ENCODE results near the gene SEPTIN12. TPM values are rescaled to one million over a fixed set of nuclear protein-coding genes. Genes with fewer than 3 reads are reported as not detected.

SEPTIN12 gene
- total and polyA plus RNA-seq, 2 donors (not counting 3 experiments of a cell fraction or from before 2014, with no cell fraction given), result not detected

DNA sequence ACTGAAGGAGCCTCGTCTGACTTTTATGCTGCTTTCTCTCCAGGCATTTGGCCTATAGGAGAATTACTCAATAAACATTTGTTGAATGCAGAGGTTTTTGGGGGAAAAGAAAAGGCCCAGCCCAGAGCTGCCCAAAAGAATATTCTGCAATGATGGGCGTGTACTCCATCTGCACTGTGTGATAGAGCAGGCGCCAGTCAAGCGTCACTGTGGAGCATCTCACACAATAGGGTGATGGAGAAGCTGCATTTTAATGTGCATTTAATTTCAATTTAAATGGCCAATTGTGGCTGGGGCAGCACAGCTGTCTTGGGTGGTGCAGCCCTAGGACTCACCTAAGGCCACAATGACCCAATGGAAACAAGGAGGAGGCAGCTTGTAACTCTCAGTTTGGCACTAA lies 38.4 kb upstream of the SEPTIN12 start:
- no peak overlapping the region for H3K27ac ChIP-seq (ENCODE audit: insufficient read depth, low read depth, low read length)
- no peak overlapping the region for H3K4me2 ChIP-seq (ENCODE audit: insufficient read depth, low read length)
- no peaks in the 10 kb centered on the region for H4K20me1 ChIP-seq (replicated peaks; ENCODE audit: control insufficient read depth, extremely low read depth, insufficient read depth, low read length)
- FAIRE-seq (no peak), DNase-seq (ENCODE audit: low read depth, low spot score) (no peak)
- H3K79me2 ChIP-seq (ENCODE audit: control insufficient read depth, insufficient read depth, low read length), result no peaks in the 10 kb centered on the region
- no peak overlapping the region for H2AFZ ChIP-seq (ENCODE audit: low read depth, low read length)
- H3K9me3 ChIP-seq (replicated peaks; ENCODE audit: control insufficient read depth, insufficient read depth, low read length), result no peaks in the 10 kb centered on the region
- no TSS peak for BruUV-seq (replicated peaks)
- no peaks in the 10 kb centered on the region for H3K9me1 ChIP-seq (replicated peaks; ENCODE audit: control insufficient read depth, extremely low read depth, insufficient read depth, low read length)
- dilution Hi-C loops (cut with MboI; ENCODE audit: extremely low pct_ligation_motif_present, low sequenced_read_pairs) (no loop called here), intact Hi-C loops (cut with micrococcal nuclease) (no loop called here)
- no peaks in the 10 kb centered on the region for H3K4me1 ChIP-seq (ENCODE audit: control insufficient read depth, extremely low read depth, insufficient read depth, low read length)
- POLR2A ChIA-PET, result no interaction called here
- H3K27me3 ChIP-seq (ENCODE audit: control insufficient read depth in 2 of 2, insufficient read depth in 2 of 2, low read length in 2 of 2), result no peaks in the 10 kb centered on the region
- H3K36me3 ChIP-seq (ENCODE audit: control insufficient read depth in 2 of 2, extremely low read depth in 1 of 2, insufficient read depth in 2 of 2, low read length in 2 of 2), result peaks cover 31 to 60% of the 10 kb centered on the region in 2 experiments
- TF ChIP-seq JUN (IDR thresholded peaks at IDR 0.05; ENCODE audit: borderline replicate concordance, insufficient read depth, insufficient read length, low read depth) (no peak), MAX (IDR thresholded peaks at IDR 0.05; ENCODE audit: insufficient read depth, insufficient read length) (no peak), GATA2 (IDR thresholded peaks at IDR 0.05; ENCODE audit: insufficient read depth, insufficient read length, low read depth, low read length) (no peak), POLR2AphosphoS5 (IDR thresholded peaks at IDR 0.05; ENCODE audit: insufficient read depth, low read depth, low read length) (no peak), CTCF (IDR thresholded peaks at IDR 0.05; ENCODE audit: extremely low read depth in 1 of 2, insufficient read depth in 1 of 2, low read depth in 1 of 2, low read length in 2 of 2) (no peak), EZH2 (IDR thresholded peaks at IDR 0.05; ENCODE audit: borderline replicate concordance, low read depth, low read length, severe bottlenecking) (no peak), FOS (IDR thresholded peaks at IDR 0.05; ENCODE audit: borderline replicate concordance, insufficient read depth, low read length) (no peak), MYC (IDR thresholded peaks at IDR 0.05; ENCODE audit: low read depth, low read length) (no peak), POLR2A (IDR thresholded peaks at IDR 0.05; ENCODE audit: low read depth, low read length) (no peak)
- no peak overlapping the region for H3K4me3 ChIP-seq (replicated peaks in 1 of 3; ENCODE audit: insufficient read depth in 1 of 3, low read depth in 1 of 3, low read length in 3 of 3)
- CTCF ChIA-PET, result interaction anchor here (0.9 kb wide), 1 partner anchor 12 kb away, joined by 3 read pairs; no protein-coding TSS in a partner anchor
- no peak overlapping the region for H3K9ac ChIP-seq (replicated peaks; ENCODE audit: extremely low read depth, insufficient read depth, low read length)

All from endothelial cell of umbilical vein (primary cell).